ENCODE measurements around the gene ACTN1.

DNA sequence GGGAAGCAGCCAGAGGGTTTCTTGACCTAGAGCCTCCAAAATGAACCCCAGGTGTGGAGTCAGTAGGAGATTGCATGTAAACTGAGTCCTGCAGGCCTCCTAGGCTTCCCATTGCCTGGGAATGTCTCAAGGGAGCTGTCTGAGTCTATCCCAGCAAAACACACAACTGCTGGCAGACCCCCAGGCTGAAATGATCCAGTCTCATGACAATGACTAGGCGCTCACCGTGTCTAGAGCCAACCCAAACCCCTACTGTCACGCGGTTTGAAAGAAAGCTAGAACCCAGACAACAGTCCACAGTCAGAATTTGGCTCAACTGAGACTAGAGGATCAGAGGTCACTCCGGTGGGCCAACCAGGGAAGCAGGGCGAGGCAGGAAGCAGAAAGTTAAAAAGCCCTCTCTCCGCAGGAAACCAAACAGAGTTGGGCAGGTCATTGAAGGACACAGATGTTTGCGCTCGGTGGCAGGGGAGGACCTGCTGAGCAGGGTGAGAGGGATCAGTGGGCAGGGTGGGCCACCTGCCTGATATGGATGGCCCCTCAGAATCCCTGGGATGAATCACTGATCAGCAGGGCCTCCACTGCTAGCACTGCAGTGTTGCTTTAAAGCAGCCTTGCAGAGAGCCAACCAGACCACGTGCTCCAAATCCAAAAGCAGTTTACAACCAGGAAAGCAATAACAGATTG, 23.8 kb downstream of the ACTN1 start:
- TF ChIP-seq, protein P1, sequence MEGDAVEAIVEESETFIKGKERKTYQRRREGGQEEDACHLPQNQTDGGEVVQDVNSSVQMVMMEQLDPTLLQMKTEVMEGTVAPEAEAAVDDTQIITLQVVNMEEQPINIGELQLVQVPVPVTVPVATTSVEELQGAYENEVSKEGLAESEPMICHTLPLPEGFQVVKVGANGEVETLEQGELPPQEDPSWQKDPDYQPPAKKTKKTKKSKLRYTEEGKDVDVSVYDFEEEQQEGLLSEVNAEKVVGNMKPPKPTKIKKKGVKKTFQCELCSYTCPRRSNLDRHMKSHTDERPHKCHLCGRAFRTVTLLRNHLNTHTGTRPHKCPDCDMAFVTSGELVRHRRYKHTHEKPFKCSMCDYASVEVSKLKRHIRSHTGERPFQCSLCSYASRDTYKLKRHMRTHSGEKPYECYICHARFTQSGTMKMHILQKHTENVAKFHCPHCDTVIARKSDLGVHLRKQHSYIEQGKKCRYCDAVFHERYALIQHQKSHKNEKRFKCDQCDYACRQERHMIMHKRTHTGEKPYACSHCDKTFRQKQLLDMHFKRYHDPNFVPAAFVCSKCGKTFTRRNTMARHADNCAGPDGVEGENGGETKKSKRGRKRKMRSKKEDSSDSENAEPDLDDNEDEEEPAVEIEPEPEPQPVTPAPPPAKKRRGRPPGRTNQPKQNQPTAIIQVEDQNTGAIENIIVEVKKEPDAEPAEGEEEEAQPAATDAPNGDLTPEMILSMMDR (IDR thresholded peaks at IDR 0.05) = no peak
- TF ChIP-seq POLR2A (IDR thresholded peaks at IDR 0.05) = no peak
